T-helper 17 cell (primary cell): Measurements from ENCODE around the gene PLD3. TPM values are rescaled to one million over a fixed set of nuclear protein-coding genes. Genes with fewer than 3 reads are reported as not detected.

ENCODE experiments used
- ATAC-seq: fragments of 150-1000 bp; cut with Tn5 transposase; 2 replicates; pipeline ENCODE4 v1.10.0; 2021; ENCODE audit warnings: mild to moderate bottlenecking, moderate library complexity
- DNase-seq, 3 donors: peaks; one replicate each; pipeline versions ENCODE4 v3.0.0 to v3.0.0-alpha.2; 2020 to 2021
- H3K9me3 ChIP-seq: one replicate; pipeline ENCODE4 v1.7.0; 2013; ENCODE audit warnings: low read length, mild to moderate bottlenecking; ENCODE audit not compliant: control insufficient read depth, poor library complexity, severe bottlenecking
- H3K27ac Mint-ChIP-seq: one replicate; pipeline ENCODE4 v1.8.0; 2022; ENCODE audit warnings: mild to moderate bottlenecking, moderate library complexity, mixed read lengths
- H3K27me3 Mint-ChIP-seq: one replicate; pipeline ENCODE4 v1.8.0; 2022; ENCODE audit warnings: mixed read lengths
- H3K36me3 Mint-ChIP-seq: one replicate; pipeline ENCODE4 v1.8.0; 2022; ENCODE audit warnings: low read depth, mixed read lengths
- H3K4me1 Mint-ChIP-seq: one replicate; pipeline ENCODE4 v1.8.0; 2022; ENCODE audit warnings: mild to moderate bottlenecking, mixed read lengths
- H3K4me3 Mint-ChIP-seq: one replicate; pipeline ENCODE4 v1.8.0; 2022; ENCODE audit warnings: mild to moderate bottlenecking, moderate library complexity, mixed read lengths
- total RNA-seq, 4 donors: library from RNA in 2 of 4; stranded (reverse) in 2 of 4; gene quantifications; one replicate each; pipeline ENCODE4 v1.2.3 and lab custom pipeline; 2022 to 2026

The PLD3 gene
- total RNA-seq, 2 donors from 2014 or later: 75.4 to 77.1 TPM

DNA sequence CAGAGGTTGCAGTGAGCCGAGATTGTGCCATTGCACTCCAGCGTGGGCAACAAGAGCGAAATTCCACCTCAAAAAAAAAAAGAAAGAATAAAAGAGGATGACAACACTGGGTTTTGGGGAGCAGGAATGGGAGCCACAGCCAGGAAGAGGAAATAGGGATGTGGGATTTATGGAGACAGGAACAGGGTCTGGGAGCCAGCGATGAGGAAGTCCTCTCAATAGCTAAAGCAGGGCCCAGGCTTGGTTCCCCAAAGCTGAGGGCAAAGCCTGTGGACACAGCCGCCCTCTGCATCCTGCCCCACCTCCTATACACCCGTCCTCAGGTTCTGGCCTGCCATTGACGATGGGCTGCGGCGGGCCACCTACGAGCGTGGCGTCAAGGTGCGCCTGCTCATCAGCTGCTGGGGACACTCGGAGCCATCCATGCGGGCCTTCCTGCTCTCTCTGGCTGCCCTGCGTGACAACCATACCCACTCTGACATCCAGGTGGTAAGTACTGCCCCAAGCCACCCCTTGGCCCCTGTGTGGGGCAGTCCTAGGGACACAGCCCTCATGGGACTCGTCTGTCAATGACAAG is 27.9 kb downstream of the PLD3 start:
- H3K27ac Mint-ChIP-seq: no peak overlapping the region
- H3K9me3 ChIP-seq: no peaks in the 10 kb centered on the region
- no peak overlapping the region for H3K4me3 Mint-ChIP-seq
- no peak for DNase-seq
- no peaks in the 10 kb centered on the region for H3K27me3 Mint-ChIP-seq
- H3K36me3 Mint-ChIP-seq: peaks cover 3% of the 10 kb centered on the region
- ATAC-seq: no peak
- peaks cover 7% of the 10 kb centered on the region for H3K4me1 Mint-ChIP-seq

DNA sequence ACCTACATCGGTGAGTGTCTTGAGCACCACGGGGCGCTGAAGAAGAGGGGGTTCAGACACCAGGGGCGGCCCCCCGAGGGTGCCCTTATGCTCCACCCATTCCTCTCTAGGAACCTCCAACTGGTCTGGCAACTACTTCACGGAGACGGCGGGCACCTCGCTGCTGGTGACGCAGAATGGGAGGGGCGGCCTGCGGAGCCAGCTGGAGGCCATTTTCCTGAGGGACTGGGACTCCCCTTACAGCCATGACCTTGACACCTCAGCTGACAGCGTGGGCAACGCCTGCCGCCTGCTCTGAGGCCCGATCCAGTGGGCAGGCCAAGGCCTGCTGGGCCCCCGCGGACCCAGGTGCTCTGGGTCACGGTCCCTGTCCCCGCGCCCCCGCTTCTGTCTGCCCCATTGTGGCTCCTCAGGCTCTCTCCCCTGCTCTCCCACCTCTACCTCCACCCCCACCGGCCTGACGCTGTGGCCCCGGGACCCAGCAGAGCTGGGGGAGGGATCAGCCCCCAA is 29.4 kb downstream of the PLD3 start:
- H3K9me3 ChIP-seq: no peaks in the 10 kb centered on the region
- ATAC-seq (no peak), DNase-seq (no peak)
- Mint-ChIP-seq H3K36me3 (peaks cover 3% of the 10 kb centered on the region), H3K4me3 (no peak overlapping the region), H3K4me1 (peaks cover 7% of the 10 kb centered on the region), H3K27me3 (no peaks in the 10 kb centered on the region), H3K27ac (no peak overlapping the region)

DNA sequence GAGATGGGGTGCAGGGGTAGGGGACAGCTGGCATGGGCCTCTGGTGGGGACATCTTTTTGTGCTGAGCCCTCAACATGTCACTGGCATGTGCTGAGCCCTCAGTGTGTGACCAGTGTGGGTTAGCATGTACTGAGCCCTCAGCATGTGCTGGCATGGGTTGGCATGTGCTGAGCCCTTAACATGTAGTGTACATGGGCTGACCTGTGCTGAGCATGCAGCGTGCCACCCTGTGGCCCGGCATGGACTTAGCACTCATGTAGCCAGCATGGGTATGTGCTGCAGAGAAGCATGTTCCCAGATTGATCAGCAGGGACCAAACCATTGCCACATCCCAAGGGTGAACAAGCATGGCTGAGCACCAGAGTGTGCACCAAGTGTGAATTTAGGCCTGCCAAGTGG is 30.0 kb downstream of the PLD3 start:
- H3K4me3 Mint-ChIP-seq: no peak overlapping the region
- ATAC-seq (no peak), DNase-seq (no peak)
- H3K9me3 ChIP-seq: no peaks in the 10 kb centered on the region
- H3K36me3 Mint-ChIP-seq: peaks cover 3% of the 10 kb centered on the region
- no peak overlapping the region for H3K27ac Mint-ChIP-seq
- H3K4me1 Mint-ChIP-seq: peaks cover 7% of the 10 kb centered on the region
- H3K27me3 Mint-ChIP-seq: no peaks in the 10 kb centered on the region

DNA sequence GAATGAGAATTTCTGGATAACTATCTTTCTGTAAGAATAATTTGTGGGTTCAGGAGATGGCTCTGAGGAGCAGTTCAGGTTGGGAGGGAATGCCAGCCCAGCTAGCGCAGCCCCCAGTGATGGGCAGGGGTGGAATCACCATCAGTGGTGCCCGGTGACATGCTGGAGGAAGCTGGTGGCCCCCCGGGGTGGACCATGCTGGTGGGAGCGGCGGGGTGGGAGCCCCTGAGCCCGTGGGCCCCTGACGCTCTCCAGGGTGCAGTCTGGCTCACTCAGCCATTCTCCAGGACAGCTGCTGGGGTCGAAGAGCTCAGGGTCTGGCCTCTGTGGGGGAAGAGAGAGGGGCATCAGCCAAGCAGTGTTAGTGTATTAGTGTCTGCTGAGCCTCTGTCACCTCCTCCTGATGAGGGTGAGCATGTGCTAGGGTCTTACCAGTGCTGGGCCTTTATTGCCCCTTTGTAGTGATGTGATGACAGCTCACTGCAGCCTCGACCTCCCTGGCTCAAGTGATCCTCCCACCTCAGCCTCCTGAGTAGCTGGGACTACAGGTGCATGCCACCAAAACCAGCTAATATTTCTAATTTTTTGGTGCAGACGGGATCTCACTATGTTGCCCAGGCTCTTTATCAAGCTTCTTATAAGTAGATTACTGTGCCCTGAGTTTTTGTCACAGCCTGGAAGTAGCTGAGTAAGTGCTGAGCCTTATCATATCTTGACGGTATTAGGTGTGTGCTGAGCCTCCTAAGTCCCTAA is 31.1 kb downstream of the PLD3 start:
- no peak for ATAC-seq
- Mint-ChIP-seq H3K36me3 (peaks cover 1% of the 10 kb centered on the region), H3K27me3 (no peaks in the 10 kb centered on the region), H3K27ac (no peak overlapping the region), H3K4me1 (peaks cover 5% of the 10 kb centered on the region), H3K4me3 (no peak overlapping the region)
- no peak for DNase-seq
- H3K9me3 ChIP-seq: no peaks in the 10 kb centered on the region

DNA sequence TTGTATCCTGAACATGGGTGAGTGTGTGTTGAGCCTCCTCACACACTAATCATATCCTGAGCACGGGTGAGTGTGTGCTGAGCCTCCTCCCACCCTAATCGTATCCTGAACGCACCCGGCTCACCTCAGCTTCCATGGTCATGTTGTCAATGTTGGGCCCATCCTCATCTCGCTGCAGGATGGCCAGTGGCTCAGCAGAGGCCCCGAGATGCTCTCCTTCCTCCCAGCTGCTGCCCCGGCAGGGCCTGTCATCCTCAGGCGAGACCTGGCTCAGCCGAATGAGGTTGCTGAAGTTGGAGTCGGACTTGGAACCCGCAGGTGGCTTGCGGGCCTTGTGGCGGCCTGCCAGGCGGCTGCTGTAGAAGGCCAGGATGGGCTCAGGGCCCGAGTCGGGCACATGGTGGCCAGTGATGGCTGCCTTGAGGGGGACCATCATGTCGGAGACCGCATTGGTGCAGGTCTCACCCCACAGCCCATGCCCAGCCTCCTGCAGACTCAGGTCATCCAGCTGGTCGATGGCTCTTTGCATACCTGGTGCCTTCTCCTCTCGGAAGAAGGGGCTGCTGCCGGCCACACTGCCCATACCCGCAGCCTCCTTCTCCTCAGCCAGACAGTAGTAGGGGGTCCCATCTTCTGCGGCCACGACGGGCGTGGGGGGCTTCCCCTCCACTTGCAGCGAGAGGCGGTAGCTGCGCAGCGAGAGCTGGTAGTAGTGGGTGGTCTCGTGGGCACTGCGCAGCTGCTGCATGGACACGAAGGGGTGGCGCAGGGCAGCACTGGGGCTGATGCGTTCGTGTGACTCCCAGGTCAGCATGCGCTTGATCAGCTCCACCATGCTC is 31.9 kb downstream of the PLD3 start:
- Mint-ChIP-seq H3K27ac (no peak overlapping the region), H3K4me3 (no peak overlapping the region), H3K27me3 (peaks cover 6% of the 10 kb centered on the region), H3K36me3 (no peaks in the 10 kb centered on the region), H3K4me1 (peaks cover 6% of the 10 kb centered on the region)
- DNase-seq: no peak
- no peaks in the 10 kb centered on the region for H3K9me3 ChIP-seq
- no peak for ATAC-seq

DNA sequence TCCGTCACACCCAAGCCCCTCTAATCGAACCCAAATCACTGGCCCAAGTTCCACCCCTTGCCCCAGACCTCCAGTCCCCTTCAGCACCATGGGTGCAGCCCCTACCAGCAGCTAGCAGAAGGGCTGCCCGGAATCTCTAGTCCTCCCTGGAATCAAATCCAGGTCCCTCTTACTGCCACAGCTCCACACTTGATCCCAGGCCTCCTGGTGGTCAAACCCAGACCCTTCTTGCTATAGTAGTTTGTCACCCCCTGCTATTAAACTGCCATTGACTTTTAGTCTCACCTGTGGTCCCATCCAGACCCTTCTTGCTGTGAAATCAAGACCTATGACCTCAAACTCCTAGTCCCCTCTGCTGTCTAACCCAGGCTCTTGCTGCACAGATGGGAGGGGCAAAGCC is 32.8 kb downstream of the PLD3 start:
- no peak for DNase-seq
- Mint-ChIP-seq H3K27ac (peak overlapping the region; percentile 56), H3K36me3 (no peaks in the 10 kb centered on the region), H3K4me1 (peaks cover 4% of the 10 kb centered on the region), H3K27me3 (peaks cover 6% of the 10 kb centered on the region), H3K4me3 (no peak overlapping the region)
- no peak for ATAC-seq
- no peaks in the 10 kb centered on the region for H3K9me3 ChIP-seq

DNA sequence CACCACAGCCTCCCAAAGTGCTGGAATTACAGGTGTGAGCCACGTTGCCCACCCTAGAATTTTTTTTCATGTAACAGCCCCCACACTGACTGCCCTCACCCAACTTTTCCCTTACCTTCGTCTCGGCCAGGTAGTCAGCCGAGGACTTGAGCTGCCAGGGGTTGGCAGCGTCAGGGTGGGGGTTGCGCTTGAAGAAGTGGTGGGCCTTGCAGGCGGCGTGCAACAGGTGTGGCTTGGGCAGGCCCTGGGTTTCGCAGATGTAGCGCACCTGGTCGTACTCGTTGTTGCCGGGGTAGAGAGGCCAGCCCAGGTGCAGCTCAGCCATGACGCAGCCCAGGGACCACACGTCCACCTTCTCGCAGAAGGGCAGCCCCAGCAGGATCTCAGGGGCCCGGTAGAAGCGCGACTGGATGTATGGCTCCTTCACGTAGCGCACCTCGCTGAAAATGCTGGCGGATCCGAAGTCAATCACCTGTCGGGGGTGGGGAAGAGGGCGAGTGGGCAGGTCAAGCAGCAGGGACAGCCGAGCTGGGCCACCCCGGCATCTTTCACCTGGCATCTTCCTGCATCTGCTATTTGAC is 35.3 kb downstream of the PLD3 start:
- ATAC-seq (no peak), DNase-seq (no peak)
- Mint-ChIP-seq H3K27ac (peak overlapping the region; percentile 56), H3K27me3 (peaks cover 6% of the 10 kb centered on the region), H3K4me3 (no peak overlapping the region), H3K36me3 (no peaks in the 10 kb centered on the region), H3K4me1 (peaks cover 4% of the 10 kb centered on the region)
- no peaks in the 10 kb centered on the region for H3K9me3 ChIP-seq

DNA sequence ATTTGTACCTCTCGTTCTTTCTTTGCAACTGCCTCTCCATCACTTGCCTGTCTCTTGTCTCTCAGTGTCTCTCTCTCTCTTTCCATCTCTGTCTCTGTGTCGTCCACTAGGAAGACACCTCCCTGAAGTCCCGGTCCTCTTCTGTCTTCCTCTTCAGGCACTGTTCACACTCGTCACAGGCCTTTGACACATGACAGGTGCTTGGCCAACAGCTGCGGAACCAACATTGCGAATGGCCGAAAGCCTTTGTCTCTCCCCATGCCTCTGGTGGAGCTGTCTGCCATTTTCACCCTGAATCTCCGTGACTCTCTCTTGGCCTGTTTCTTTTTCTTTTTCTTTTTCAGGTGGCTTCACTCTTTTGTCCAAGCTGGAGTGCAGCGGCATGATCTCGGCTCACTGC is 38.7 kb downstream of the PLD3 start:
- ATAC-seq: no peak
- no peak overlapping the region for H3K27ac Mint-ChIP-seq

DNA sequence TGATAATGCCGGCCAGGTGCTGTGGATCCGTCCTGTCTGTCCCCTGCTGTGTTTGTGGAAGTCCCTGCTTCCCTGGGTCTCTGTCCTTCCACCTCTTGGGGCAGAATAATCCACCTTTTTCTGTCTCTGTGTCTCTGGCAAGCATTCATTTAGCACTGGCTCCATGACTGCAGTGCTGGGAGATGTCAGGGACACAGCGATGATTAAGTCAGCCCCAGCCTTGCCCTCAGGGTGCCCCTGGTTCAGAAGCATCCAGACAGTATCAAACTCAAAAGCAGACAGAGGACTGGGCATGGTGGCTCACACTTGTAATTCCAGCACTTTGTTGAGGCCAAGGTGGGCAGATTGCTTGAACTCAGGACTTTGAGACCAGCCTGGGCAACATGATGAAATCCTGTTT is 40.0 kb downstream of the PLD3 start:
- peaks cover 6% of the 10 kb centered on the region for H3K27me3 Mint-ChIP-seq
- H3K4me1 Mint-ChIP-seq: peaks cover 4% of the 10 kb centered on the region
- H3K36me3 Mint-ChIP-seq: no peaks in the 10 kb centered on the region
- H3K27ac Mint-ChIP-seq: no peak overlapping the region
- no peak overlapping the region for H3K4me3 Mint-ChIP-seq
- DNase-seq: no peak
- H3K9me3 ChIP-seq: no peaks in the 10 kb centered on the region
- no peak for ATAC-seq

More for the DNA sequence above, 38.7 kb downstream of the PLD3 start:
- DNase-seq: no peak
- H3K36me3 Mint-ChIP-seq: no peaks in the 10 kb centered on the region
- peaks cover 6% of the 10 kb centered on the region for H3K27me3 Mint-ChIP-seq
- no peak overlapping the region for H3K4me3 Mint-ChIP-seq
- peaks cover 4% of the 10 kb centered on the region for H3K4me1 Mint-ChIP-seq
- H3K9me3 ChIP-seq: no peaks in the 10 kb centered on the region

DNA sequence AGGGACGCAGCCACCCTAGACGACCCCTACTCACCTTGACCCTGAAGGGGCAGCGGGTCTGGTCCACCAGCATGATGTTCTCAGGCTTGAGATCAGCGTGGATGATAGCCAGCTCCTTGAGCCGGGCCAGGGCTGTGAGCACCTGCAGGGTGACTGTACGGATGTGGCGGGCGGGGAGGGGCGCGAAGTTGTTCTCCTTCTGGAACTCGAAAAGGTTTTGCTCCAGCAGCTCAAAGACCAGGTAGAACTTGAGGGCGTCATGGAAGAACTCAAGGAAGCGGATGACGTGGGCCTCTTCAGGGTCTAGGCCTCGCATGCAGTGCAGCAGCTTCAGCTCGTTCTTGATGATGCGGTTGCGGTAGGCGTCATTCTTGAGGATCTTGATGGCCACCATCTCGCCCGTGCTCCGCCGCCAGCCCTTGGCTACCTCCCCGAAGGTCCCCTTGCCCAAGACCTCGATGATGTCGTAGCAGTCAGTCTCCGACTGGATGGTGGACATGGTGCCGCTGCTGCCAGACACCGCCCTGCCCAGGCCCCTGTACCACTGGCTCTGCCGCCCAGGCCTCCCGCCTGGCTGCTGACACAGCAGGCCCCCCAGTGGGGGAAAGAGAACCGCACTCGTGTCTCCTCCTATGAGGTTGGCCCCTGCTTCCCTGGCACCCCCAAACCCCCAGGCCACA is 41.0 kb downstream of the PLD3 start:
- ATAC-seq: no peak
- peaks cover 6% of the 10 kb centered on the region for H3K27me3 Mint-ChIP-seq

DNA sequence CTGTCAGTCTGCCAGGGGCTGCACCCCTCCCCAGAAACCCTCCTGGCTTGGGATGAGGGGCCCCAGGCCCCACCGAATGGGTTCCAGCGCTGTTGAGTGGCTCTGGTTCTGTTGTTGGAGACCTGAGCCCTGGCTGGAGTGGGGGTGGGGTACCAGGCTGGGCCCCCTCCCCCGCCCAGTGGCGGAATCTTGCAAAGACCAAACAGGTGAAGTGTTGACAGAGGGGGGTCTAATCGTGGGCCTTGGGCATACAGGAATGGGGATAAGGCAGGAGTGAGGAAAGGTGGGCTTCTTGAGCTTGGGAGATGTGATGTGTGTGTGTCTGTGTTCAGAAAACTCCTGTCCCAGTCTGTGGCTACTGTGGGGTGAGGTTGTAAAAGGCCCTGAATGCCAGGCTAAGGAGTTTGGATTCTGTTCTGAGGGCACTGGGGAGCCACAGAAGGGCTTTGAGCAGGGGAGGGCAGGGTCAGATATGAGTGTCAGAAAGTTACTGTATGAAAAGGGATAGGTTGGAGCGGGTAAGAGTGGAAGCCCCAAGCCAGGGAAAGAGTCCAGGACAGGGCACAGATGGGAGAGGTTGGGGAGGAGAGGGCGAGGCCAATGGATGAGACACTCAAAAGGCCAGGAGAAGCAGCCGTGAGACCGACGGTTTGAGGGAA is 41.7 kb downstream of the PLD3 start, which contains the start of gene HIPK4:
TSS of gene HIPK4 (minus strand) at position 98 of the 659 bp plus-strand sequence. CDS start 279 bp downstream, outside the sequence.
- H3K4me3 Mint-ChIP-seq: no peak within 1 kb of the TSS
- H3K4me1 Mint-ChIP-seq: peaks cover 1% of the 10 kb centered on the region
- no peaks in the 10 kb centered on the region for H3K9me3 ChIP-seq
- DNase-seq (no peak), ATAC-seq (no peak)
- H3K27ac Mint-ChIP-seq: no peak within 1 kb of the TSS
- peaks cover 1% of the 10 kb centered on the region for H3K27me3 Mint-ChIP-seq
- no peaks in the 10 kb centered on the region for H3K36me3 Mint-ChIP-seq

More for the DNA sequence above, 41.0 kb downstream of the PLD3 start:
- no peaks in the 10 kb centered on the region for H3K36me3 Mint-ChIP-seq
- no peaks in the 10 kb centered on the region for H3K9me3 ChIP-seq
- peaks cover 4% of the 10 kb centered on the region for H3K4me1 Mint-ChIP-seq
- H3K27ac Mint-ChIP-seq: no peak overlapping the region
- DNase-seq: no peak
- no peak overlapping the region for H3K4me3 Mint-ChIP-seq

DNA sequence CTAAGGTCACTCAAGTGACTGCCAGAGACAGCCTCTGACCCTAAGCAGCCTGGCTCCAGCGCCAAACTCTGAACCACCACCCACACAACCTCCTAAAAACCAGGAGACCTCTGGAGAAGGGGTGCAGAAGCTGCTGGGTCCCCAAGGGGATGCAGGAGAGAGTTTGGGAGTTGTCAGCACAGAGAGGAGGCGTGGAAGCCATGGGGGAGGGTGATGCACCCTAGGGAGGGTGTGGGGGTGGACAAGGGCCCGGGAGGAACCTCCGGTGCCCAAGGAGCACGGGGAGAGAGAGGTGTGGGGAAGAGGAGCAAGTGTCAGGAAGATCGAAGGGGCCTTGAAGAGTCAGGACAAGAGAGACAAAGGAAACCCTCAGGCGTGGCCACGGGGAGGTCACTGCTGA is 43.6 kb downstream of the PLD3 start:
- Mint-ChIP-seq H3K36me3 (no peaks in the 10 kb centered on the region), H3K27me3 (no peaks in the 10 kb centered on the region), H3K27ac (no peak overlapping the region), H3K4me3 (no peak overlapping the region), H3K4me1 (no peaks in the 10 kb centered on the region)
- ATAC-seq (no peak), DNase-seq (no peak)
- no peaks in the 10 kb centered on the region for H3K9me3 ChIP-seq
